ENCODE results near the gene SEMA3B.
"Not testable (repeated sequence)": the region's sequence is repeated elsewhere in the genome, so short reads cannot be mapped to it uniquely, and the experiment has no call there.

Gene SEMA3B

GRCh38 chr3:50258029-50258680 lies 10.8 kb upstream of the SEMA3B start:
- no peak overlapping the region for H3K4me3 ChIP-seq (ENCODE audit: low read depth, low read length)

GRCh38 chr3:50258979-50259378 lies 10.0 kb upstream of the SEMA3B start:
- H3K4me3 ChIP-seq (ENCODE audit: low read depth, low read length): no peak overlapping the region

- no peak overlapping the region for H3K4me3 ChIP-seq (ENCODE audit: low read depth, low read length)
These were observed 9.4 kb upstream of the SEMA3B start for GRCh38 chr3:50259432-50260026.

GRCh38 chr3:50260027-50260941 lies 8.7 kb upstream of the SEMA3B start:
- no peak overlapping the region for H3K4me3 ChIP-seq (ENCODE audit: low read depth, low read length)

- H3K4me3 ChIP-seq (ENCODE audit: low read depth, low read length): no peak overlapping the region
These were observed 8.0 kb upstream of the SEMA3B start for GRCh38 chr3:50260942-50261441.

GRCh38 chr3:50261505-50261904 lies 7.4 kb upstream of the SEMA3B start:
- no peak overlapping the region for H3K4me3 ChIP-seq (ENCODE audit: low read depth, low read length)

GRCh38 chr3:50262200-50262599 lies 6.7 kb upstream of the SEMA3B start:
- H3K4me3 ChIP-seq (ENCODE audit: low read depth, low read length): not testable (repeated sequence)

- no peak overlapping the region for H3K4me3 ChIP-seq (ENCODE audit: low read depth, low read length)
These were observed 6.2 kb upstream of the SEMA3B start for GRCh38 chr3:50262778-50263177.

GRCh38 chr3:50263478-50264382 lies 5.2 kb upstream of the SEMA3B start:
- no peak overlapping the region for H3K4me3 ChIP-seq (ENCODE audit: low read depth, low read length)

GRCh38 chr3:50264383-50264963 lies 4.5 kb upstream of the SEMA3B start:
- H3K4me3 ChIP-seq (ENCODE audit: low read depth, low read length): no peak overlapping the region

GRCh38 chr3:50264964-50265485 lies 3.9 kb upstream of the SEMA3B start:
- H3K4me3 ChIP-seq (ENCODE audit: low read depth, low read length): no peak overlapping the region

- H3K4me3 ChIP-seq (ENCODE audit: low read depth, low read length): no peak overlapping the region
These were observed 3.4 kb upstream of the SEMA3B start for GRCh38 chr3:50265571-50265970.

GRCh38 chr3:50266017-50266416 lies 2.9 kb upstream of the SEMA3B start:
- no peak overlapping the region for H3K4me3 ChIP-seq (ENCODE audit: low read depth, low read length)

- H3K4me3 ChIP-seq (ENCODE audit: low read depth, low read length): no peak overlapping the region
These were observed 2.1 kb upstream of the SEMA3B start for GRCh38 chr3:50266836-50267235.

GRCh38 chr3:50267280-50267913 lies 1.6 kb upstream of the SEMA3B start:
- H3K4me3 ChIP-seq (ENCODE audit: low read depth, low read length): no peak overlapping the region

- no peak overlapping the region for H3K4me3 ChIP-seq (ENCODE audit: low read depth, low read length)
These were observed 671 bp upstream of the SEMA3B start for GRCh38 chr3:50268276-50268675.

GRCh38 chr3:50269460-50269859 lies 513 bp downstream of the SEMA3B start:
- H3K4me3 ChIP-seq (ENCODE audit: low read depth, low read length): no peak overlapping the region

GRCh38 chr3:50269977-50270413 lies 1.0 kb downstream of the SEMA3B start:
- no peak overlapping the region for H3K4me3 ChIP-seq (ENCODE audit: low read depth, low read length)

- no peak overlapping the region for H3K4me3 ChIP-seq (ENCODE audit: low read depth, low read length)
These were observed 1.7 kb downstream of the SEMA3B start for GRCh38 chr3:50270422-50271224.
